GM21360 (cell line): Measurements from ENCODE around the gene PTPRF.
"Not testable (repeated sequence)": the region's sequence is repeated elsewhere in the genome, so short reads cannot be mapped to it uniquely, and the experiment has no call there.

ENCODE experiments used
- ATAC-seq: cut with Tn5 transposase; IDR thresholded peaks from one replicate; pipeline ENCODE4 v1.9.1; 2021; ENCODE audit warnings: mild to moderate bottlenecking, moderate library complexity; ENCODE audit not compliant: unreplicated experiment

PTPRF gene

DNA sequence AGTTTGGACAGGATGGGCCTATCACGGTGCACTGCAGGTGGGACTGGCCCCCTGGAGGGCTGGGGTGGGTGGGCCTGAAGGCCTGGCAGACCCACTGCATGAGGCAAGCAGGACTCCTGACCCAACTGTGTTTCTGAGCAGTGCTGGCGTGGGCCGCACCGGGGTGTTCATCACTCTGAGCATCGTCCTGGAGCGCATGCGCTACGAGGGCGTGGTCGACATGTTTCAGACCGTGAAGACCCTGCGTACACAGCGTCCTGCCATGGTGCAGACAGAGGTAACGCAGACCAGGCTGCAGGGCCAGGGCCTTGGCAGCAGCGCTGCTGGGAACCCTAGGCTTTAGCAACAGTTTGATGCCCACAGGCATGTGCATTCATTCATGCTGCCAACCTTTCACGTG lies 90.3 kb downstream of the PTPRF start:
- ATAC-seq, result no peak

DNA sequence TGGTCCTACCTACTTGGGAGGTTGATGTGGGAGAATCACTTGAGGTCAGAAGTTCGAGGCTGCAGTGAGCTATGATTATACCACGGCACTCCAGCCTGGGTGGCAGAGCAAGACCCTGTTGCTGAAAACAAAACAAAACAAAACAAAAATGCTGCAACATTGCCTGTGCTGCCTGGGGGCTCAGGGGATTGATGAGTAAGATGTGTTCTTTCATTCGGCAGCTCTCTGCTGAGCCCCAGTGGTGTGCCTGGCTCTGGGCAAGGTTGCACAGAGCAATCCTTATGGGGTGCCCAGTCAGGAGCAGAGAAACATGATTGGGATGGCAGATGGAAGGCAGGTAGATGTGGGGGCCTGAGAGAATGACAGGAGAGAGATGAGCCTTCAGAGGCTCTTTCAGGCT lies 90.7 kb downstream of the PTPRF start:
- ATAC-seq, result no peak

DNA sequence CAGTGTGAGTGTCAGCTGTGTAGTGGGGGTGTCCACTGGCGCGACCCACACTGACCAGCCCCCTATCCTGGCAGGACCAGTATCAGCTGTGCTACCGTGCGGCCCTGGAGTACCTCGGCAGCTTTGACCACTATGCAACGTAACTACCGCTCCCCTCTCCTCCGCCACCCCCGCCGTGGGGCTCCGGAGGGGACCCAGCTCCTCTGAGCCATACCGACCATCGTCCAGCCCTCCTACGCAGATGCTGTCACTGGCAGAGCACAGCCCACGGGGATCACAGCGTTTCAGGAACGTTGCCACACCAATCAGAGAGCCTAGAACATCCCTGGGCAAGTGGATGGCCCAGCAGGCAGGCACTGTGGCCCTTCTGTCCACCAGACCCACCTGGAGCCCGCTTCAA lies 91.2 kb downstream of the PTPRF start:
- ATAC-seq, result no peak

DNA sequence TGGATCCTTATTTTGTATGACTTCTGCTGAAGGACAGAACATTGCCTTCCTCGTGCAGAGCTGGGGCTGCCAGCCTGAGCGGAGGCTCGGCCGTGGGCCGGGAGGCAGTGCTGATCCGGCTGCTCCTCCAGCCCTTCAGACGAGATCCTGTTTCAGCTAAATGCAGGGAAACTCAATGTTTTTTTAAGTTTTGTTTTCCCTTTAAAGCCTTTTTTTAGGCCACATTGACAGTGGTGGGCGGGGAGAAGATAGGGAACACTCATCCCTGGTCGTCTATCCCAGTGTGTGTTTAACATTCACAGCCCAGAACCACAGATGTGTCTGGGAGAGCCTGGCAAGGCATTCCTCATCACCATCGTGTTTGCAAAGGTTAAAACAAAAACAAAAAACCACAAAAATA lies 91.8 kb downstream of the PTPRF start:
- no peak for ATAC-seq

DNA sequence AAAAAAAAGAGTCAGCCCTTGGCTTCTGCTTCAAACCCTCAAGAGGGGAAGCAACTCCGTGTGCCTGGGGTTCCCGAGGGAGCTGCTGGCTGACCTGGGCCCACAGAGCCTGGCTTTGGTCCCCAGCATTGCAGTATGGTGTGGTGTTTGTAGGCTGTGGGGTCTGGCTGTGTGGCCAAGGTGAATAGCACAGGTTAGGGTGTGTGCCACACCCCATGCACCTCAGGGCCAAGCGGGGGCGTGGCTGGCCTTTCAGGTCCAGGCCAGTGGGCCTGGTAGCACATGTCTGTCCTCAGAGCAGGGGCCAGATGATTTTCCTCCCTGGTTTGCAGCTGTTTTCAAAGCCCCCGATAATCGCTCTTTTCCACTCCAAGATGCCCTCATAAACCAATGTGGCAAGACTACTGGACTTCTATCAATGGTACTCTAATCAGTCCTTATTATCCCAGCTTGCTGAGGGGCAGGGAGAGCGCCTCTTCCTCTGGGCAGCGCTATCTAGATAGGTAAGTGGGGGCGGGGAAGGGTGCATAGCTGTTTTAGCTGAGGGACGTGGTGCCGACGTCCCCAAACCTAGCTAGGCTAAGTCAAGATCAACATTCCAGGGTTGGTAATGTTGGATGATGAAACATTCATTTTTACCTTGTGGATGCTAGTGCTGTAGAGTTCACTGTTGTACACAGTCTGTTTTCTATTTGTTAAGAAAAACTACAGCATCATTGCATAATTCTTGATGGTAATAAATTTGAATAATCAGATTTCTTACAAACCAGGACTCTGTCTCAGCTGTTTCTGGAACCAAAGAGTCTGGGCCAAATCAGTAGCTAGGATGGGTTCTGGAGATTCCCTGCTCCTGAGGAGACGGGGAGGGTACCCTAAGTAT lies 92.5 kb downstream of the PTPRF start:
- no peak for ATAC-seq

DNA sequence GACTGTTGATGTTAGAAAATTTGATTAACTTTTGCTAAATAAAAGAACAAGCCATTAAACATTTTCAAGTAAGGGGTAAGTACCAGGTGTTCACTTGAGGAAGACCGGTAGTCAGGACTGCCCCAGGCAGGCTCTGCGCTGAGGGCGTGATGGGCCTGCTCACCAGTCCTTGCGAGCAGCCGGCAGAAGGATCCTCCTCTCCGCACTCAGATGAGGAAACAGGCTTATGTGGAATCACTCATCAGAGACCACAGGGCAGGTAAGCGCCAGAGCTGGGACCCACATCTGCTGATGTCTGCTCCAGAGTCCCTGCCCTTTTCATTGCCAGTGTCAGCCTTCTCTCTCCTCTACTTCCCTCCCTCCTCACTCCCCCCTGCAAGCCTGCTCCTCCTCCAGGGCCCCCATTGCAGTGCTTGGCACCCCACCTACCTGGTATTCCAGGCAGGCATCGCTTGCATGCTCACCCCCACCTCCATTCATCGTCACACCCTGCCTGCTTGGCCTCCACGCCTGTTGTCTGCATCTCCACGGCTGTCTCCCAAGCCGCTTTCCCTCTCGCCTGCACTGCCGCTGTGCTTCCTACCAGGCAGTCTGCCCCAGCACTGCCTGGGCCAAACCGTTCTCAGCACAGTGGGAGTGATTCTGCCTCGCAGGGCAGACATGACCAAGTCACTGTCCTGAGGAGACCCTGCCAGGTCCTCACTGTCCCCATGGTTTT lies 94.5 kb downstream of the PTPRF start:
- ATAC-seq, result no peak

DNA sequence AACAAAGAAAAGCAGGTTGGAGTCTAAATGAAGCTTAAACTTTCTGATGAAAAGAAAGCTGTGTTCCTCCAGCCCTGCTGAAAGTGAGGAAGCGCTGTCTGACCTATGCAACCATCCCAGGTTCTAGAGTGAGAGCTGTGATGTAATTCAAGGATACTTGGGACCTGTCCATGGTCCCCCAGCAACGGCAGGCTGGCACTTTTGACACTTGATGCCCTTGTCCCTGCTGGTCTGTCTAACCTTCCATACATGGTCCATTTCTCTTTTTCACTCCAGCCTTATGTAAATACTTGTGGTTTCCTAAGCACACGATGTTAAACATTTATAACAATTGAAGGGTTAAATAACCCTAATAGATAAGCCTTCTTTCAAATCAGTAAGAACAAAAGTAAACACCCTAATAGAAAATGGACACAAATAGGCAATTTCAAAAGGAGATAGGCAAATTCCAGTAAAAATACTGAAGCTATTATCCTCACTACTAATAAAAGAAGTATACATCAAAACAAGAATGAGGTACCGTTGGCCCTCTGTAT lies 101.5 kb downstream of the PTPRF start:
- ATAC-seq, result no peak

DNA sequence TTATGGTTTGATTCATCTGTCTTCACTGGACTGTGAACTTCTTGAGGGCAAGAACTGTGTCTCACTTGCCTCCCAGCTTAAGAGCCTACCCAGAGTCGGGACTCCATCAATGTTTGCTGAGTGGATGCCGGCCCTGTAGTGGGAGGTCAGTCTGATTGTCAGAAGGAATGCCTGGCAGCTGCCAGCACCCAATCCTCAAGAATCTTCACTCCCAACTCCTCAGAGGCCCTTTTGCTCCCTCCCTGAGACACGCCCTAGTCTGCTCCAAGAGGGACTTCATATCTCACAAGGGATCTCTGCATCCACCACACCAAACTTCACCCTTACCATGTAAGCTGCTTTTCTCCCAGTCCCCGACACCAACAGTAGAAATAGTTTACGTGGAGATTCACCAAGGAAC lies 104.0 kb downstream of the PTPRF start:
- ATAC-seq, result no peak

DNA sequence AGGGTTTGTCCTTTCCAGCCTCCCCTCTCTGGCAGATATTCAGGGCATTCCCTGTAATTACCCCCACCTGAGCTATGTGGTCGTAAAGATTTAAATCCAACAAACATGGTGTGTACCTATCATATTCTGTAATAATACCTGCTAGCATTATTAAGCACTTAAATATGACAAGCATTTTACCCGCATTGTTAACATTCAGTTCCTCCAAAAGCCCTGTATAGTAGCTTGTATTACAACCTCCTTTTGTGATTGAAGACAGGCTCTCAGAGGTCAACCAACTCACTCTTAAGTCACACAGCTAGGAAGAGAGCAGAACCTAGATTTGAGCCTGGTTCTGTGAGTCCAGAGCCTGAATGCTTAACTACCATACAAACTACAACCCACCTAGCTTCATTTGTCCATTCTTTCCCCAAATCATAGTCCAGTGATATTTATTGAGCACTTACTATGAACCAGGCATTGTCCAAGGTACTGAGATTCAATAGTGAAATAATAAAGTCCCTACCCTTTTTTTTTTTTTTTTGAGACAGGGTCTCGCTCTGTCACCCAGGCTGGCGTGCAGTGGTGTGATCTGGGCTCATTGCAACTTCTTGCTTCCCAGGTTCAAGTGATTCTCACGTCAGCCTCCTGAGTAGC lies 105.4 kb downstream of the PTPRF start:
- ATAC-seq, result no peak

DNA sequence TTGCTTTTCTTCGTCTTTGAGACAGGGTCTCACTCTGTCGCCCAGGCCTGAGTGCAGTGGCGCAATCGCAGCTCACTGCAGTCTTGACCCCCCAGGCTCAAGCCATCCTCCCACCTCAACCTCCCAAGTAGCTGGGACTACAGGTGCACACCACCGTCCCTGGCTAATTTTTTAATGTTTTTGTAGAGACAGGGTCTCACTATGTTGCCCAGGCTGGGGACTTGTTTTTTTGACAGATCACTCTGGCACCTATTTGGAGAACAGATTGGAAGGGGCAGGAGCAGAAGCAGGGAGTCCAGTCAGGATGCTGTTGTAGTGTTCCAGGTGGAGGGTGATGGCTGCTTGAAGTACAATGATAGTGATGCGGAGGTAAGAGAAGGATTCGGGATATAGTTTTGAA lies 106.6 kb downstream of the PTPRF start:
- ATAC-seq, result no peak

DNA sequence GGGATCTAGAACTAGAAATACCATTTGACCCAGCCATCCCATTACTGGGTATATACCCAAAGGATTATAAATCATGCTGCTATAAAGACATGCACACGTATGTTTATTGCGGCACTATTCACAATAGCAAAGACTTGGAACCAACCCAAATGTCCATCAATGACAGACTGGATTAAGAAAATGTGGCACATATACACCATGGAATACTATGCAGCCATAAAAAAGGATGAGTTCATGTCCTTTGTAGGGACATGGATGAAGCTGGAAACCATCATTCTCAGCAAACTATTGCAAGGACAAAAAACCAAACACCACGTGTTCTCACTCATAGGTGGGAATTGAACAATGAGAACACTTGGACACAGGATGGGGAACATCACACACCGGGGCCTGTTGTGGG lies 107.7 kb downstream of the PTPRF start:
- ATAC-seq, result not testable (repeated sequence)

DNA sequence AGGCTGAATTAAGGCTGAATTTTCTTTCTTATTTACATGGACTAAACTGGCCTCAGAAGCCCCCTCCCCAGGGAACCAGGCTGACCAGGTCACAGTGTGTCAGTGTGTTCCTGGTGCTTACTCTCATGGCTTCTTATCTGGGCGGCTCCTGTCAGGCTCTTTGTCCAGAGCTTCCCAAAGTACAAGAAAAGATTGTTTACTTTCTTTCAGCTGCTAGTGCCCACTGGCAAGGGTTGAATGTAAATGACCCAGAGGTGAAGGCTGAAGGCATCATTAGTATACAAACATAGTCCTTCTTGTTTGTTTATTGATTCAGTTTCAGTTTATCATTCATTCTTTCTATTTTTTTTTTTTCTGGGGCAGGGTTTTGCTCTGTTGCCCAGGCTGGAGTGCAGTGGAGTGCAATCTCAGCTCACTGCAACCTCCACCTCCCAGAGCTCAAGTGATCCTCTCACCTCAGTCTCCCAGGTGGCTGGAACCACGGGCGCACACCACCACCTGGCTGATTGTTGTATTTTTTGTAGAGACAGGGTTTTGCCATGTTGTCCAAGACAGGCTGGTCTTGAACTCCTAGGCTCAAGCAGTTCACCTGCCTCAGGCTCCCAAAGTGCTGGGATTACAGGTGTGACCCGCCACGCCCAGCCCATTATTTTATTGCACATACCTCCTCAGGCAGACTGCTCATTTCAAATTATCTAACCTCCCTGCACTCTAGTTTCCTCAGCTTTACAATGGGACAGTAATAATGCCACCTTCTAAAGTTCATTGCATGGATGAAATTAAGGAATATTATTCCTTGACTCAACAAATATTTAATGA lies 109.5 kb downstream of the PTPRF start:
- ATAC-seq, result no peak

DNA sequence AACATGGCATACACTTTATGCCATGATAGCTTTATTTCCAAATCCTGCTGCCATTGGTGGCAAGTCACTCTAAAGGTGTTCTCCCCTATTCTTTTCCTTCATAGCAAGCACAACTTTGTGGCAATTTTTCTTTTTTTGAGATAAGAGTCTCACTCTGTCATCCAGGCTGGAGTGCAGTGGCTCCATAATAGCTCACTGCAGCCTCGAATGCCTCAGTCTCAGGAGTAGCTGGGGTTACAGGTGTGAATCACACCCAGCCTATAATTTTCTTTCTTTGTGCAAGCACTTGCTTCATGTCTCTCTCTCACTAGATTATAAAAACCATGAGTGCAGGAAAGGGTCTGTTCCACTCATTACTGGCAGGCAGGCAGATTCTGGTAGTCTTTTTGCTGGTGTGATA lies 113.9 kb downstream of the PTPRF start:
- ATAC-seq, result no peak

DNA sequence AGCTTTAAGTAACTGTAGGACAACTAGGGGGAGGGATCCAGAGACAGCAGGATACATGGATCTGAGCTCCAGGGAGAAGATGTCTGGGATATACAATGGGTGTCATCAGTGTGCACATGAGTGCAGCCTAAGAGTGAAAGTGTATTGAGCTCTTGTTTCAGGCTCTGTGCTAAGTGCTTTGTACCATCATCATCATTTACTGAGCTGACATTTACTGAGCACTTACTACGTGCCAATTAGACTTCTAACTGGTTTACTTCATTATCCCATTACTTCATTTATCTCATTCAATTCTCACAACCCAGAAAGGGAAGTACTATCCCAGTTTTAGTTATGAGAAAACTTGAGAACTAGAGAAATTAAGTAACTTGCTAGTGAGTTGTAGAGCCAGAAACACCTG lies 114.8 kb downstream of the PTPRF start:
- ATAC-seq, result no peak

DNA sequence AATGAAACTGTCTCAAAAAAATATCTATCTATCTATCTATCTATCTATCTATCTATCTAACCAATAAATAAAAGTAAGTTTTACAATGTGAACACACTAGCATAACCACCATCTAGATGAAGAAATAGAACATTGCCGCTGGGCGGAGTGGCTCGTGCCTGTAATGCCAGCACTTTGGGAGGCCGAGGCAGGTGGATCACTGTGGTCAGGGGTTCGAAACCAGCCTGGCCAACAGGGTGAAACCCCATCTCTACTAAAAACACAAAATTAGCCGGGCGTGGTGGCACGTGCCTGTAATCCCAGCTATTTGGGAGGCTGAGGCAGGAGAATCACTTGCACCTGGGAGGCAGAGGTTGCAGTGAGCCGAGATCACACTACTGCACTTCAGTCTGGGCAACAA lies 116.6 kb downstream of the PTPRF start:
- ATAC-seq, result not testable (repeated sequence)

DNA sequence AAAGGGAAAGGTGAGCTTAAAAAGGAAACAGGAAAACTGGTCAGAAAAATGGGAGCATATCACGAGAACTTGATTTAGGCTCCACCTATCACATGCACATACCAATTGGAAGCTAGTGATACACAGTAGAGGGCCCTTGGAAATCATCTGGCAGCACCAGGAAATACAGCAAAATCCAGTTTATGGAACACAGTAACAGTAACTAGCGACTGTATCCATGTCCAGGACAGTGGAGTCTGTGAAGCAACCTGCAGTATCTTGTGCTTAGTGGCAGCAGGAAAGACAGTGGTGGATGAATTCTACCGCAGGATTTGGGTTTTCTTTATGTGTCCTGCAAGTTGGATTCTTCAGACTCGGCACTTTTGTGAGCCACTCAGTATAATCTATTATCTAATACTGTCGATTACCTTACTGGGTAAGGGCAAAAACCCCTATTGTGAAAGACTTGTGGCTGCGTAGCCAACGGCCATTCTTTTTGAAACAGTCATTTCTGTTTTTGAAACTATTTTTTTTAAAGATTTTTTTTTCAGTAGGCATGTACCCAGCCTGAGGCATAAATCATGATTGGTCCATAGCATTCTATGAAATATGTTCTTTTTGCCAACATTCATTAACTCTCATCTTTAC lies 117.7 kb downstream of the PTPRF start:
- ATAC-seq, result no peak

DNA sequence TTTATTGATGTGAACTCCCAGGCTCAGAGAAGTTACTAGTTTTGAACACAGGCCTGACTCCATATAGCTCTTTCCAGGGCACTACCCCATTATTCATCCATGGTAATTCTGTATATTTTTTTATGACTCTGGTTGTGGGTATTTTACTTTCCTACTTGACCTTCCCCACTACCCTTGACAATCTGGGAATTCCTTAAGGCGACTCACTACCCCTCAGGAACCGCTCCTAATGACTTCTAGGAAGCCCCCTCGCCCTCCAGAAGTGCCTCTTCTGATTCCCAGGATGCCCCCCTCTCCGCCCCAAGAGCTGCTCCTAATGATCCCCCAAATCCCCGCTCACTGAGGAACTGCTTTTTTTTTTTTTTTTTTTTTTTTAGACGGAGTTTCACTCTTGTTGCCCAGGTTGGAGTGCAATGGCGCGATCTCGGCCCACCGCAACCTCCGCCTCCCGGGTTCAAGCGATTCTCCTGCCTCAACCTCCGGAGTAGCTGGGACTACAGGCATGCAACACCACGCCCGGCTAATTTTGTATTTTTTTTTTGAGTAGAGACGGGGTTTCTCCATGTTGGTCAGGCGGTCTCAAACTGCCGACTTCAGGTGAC lies 118.3 kb downstream of the PTPRF start:
- no peak for ATAC-seq

DNA sequence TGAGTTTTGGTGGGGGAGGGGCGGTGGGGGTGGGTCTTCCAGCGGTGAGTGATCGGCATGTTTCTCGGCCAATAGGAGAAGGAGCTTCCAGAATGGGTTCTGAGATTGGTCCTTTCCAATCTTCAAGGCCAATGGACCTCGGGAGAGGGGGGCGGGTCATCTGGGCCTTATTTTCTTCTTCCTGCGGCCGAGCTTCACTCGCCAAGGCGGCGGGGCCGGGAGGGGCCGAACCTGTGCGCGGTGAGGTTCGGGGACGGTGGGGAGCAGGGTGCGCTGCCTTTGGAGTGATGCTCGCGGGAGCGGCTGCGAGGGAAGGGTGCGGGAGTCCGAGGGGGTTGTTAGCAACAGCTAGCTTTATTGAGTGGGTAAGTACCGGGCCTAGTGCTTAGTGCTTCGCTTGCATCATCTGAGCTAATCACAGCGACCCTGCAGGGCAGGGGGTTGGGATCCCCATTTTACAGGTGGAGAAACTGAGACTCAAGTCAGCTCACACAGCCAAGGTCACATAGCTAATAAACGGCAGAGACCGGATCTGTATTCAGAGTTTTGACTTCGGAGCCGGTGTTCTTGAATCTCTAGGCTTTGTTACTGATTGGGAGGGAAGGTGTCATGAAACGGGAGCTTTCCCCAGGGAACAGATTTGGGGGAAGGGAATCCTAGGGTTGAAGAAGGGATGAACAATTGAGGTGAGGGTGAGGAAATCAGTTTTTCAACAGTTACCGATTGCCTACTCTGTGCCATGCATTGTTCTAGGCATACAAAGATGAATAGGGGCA lies 119.8 kb downstream of the PTPRF start:
- peak; percentile 53 for ATAC-seq

DNA sequence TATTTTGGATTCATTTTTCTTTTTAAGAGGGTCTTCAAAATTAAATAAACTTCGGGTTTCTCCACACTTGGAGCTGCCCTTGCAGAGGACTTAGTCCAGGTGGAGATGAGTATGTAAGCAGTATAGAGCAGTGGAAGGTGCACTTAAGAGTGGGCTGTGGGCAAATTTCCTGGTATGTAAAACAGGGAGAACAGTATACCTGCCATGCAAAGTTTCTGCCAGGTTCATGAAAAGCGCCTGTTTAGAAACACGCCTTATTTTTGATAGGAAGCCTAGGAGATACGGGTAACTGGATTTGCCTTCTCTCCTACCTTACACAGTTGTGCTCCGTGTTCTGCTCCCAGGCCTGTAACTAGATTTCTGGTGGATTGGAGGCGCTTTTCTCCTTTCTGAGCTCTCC lies 120.5 kb downstream of the PTPRF start:
- ATAC-seq, result no peak
